CD8-positive, alpha-beta memory T cell (primary cell): ENCODE measurements around the gene PLP1. TPM values are rescaled to one million over a fixed set of nuclear protein-coding genes. Genes with fewer than 3 reads are reported as not detected.
"Not testable (repeated sequence)": the region's sequence is repeated elsewhere in the genome, so short reads cannot be mapped to it uniquely, and the experiment has no call there.

Experiments
- CTCF ChIA-PET: fragments of 350-600 bp; sonication (Branson Sonifier 250); formaldehyde crosslinking; loops from one replicate; lab custom pipeline; 2021; ENCODE audit warnings: antibody characterized with exemption; lab: Charles Lee
- POLR2A ChIA-PET: fragments of 350-600 bp; sonication (Branson Sonifier 250); formaldehyde crosslinking; loops from one replicate; lab custom pipeline; 2021; ENCODE audit warnings: antibody characterized with exemption; lab: Charles Lee
- DNase-seq, 5 donors: peaks; one replicate each; pipeline versions ENCODE4 v3.0.0 to v3.0.0-alpha.2; 2020 to 2022; ENCODE audit warnings: mixed read lengths in 1 of 5
- H3K27ac ChIP-seq: one replicate; pipeline ENCODE4 v1.7.0; 2013; ENCODE audit warnings: low read depth, mild to moderate bottlenecking, low read length, moderate library complexity
- H3K27me3 ChIP-seq: 2 replicates; pipeline ENCODE4 v1.7.0; 2013; ENCODE audit warnings: low read length, mild to moderate bottlenecking; ENCODE audit not compliant: insufficient read depth, poor library complexity, severe bottlenecking
- H3K36me3 ChIP-seq: 2 replicates; pipeline ENCODE4 v1.7.0; 2013; ENCODE audit warnings: mild to moderate bottlenecking, low read length, moderate library complexity; ENCODE audit not compliant: insufficient read depth
- H3K4me1 ChIP-seq: 2 replicates; pipeline ENCODE4 v1.7.0; 2013; ENCODE audit warnings: mild to moderate bottlenecking, low read length, moderate library complexity; ENCODE audit not compliant: insufficient read depth
- H3K4me3 ChIP-seq: 2 replicates; pipeline ENCODE4 v1.7.0; 2013; ENCODE audit warnings: mild to moderate bottlenecking, low read length
- H3K9me3 ChIP-seq: 2 replicates; pipeline ENCODE4 v1.7.0; 2013; ENCODE audit warnings: mild to moderate bottlenecking, low read length
- H3K27ac Mint-ChIP-seq, 8 donors: one replicate each; pipeline ENCODE4 v1.8.0; 2020 to 2021; ENCODE audit warnings: mixed read lengths in 8 of 8, mild to moderate bottlenecking in 6 of 8, inconsistent platforms in 3 of 8, moderate library complexity in 3 of 8
- H3K27me3 Mint-ChIP-seq, 2 donors: one replicate each; pipeline ENCODE4 v1.8.0; 2020 to 2021; ENCODE audit warnings: mixed read lengths in 2 of 2, mild to moderate bottlenecking in 1 of 2, moderate library complexity in 1 of 2
- H3K36me3 Mint-ChIP-seq, 3 donors: one replicate each; pipeline ENCODE4 v1.8.0; 2020 to 2021; ENCODE audit warnings: mixed read lengths in 3 of 3, inconsistent platforms in 1 of 3, mild to moderate bottlenecking in 1 of 3
- H3K4me1 Mint-ChIP-seq, 3 donors: one replicate each; pipeline ENCODE4 v1.8.0; 2020 to 2021; ENCODE audit warnings: mixed read lengths in 3 of 3, inconsistent platforms in 1 of 3, mild to moderate bottlenecking in 1 of 3
- H3K4me3 Mint-ChIP-seq, 7 donors: one replicate each; pipeline ENCODE4 v1.8.0; 2020 to 2021; ENCODE audit warnings: mixed read lengths in 7 of 7, mild to moderate bottlenecking in 6 of 7, moderate library complexity in 4 of 7, inconsistent platforms in 2 of 7
- H3K9me3 Mint-ChIP-seq, 5 donors: one replicate each; pipeline ENCODE4 v1.8.0; 2020 to 2022; ENCODE audit warnings: mixed read lengths in 5 of 5, mild to moderate bottlenecking in 3 of 5, moderate library complexity in 2 of 5, inconsistent platforms in 1 of 5
- polyA plus RNA-seq: library from polyadenylated mRNA; unstranded; fragments of 300-500 nt; fragmentation: Illumina TruSeq; gene quantifications from one replicate; pipeline ENCODE4 v1.2.3, GENCODE V29; 2021
- total RNA-seq, 2 experiments: library from RNA; stranded (reverse); gene quantifications; one replicate each; pipeline ENCODE4 v1.2.3, GENCODE V29; 2021

Gene PLP1
- total and polyA plus RNA-seq, 3 experiments from 2014 or later, result not detected

GRCh38 chrX:103739421-103739820 is 37.2 kb upstream of the PLP1 start:
- Histone ChIP-seq H3K27me3 (no peaks in the 10 kb centered on the region), H3K4me3 (no peak overlapping the region), H3K4me1 (no peaks in the 10 kb centered on the region), H3K36me3 (no peaks in the 10 kb centered on the region), H3K27ac (no peak overlapping the region), H3K9me3 (no peaks in the 10 kb centered on the region)
- Mint-ChIP-seq H3K27me3 (peaks cover 0 to 10% of the 10 kb centered on the region in 2 donors), H3K36me3 (no peaks in the 10 kb centered on the region), H3K9me3 (no peaks in the 10 kb centered on the region), H3K4me1 (no peaks in the 10 kb centered on the region), H3K27ac (no peak overlapping the region), H3K4me3 (no peak overlapping the region)
- ChIA-PET CTCF (no interaction called here), POLR2A (no interaction called here)
- DNase-seq, result no peak

- no peak for DNase-seq
- Histone ChIP-seq H3K4me3 (no peak overlapping the region), H3K27ac (no peak overlapping the region), H3K4me1 (no peaks in the 10 kb centered on the region), H3K27me3 (no peaks in the 10 kb centered on the region), H3K36me3 (no peaks in the 10 kb centered on the region), H3K9me3 (no peaks in the 10 kb centered on the region)
- Mint-ChIP-seq H3K4me3 (no peak overlapping the region), H3K4me1 (no peaks in the 10 kb centered on the region), H3K36me3 (no peaks in the 10 kb centered on the region), H3K27me3 (peaks cover 0 to 5% of the 10 kb centered on the region in 2 donors), H3K9me3 (no peaks in the 10 kb centered on the region), H3K27ac (peak overlapping the region in 1 of 8 donors; percentile 39)
- CTCF ChIA-PET, result no interaction called here
- POLR2A ChIA-PET, result no interaction called here
Observed at GRCh38 chrX:103741879-103742278, 34.8 kb upstream of the PLP1 start.

GRCh38 chrX:103742339-103742738 is 34.3 kb upstream of the PLP1 start:
- peaks cover 0 to 3% of the 10 kb centered on the region in 2 donors for H3K27me3 Mint-ChIP-seq
- no peaks in the 10 kb centered on the region for H3K9me3 ChIP-seq
- no peak for DNase-seq
- no peak overlapping the region for H3K27ac Mint-ChIP-seq
- POLR2A ChIA-PET, result no interaction called here
- no peaks in the 10 kb centered on the region for H3K9me3 Mint-ChIP-seq
- no peaks in the 10 kb centered on the region for H3K27me3 ChIP-seq
- H3K36me3 ChIP-seq, result no peaks in the 10 kb centered on the region
- H3K27ac ChIP-seq, result no peak overlapping the region
- no peak overlapping the region for H3K4me3 Mint-ChIP-seq
- no peaks in the 10 kb centered on the region for H3K36me3 Mint-ChIP-seq
- no peaks in the 10 kb centered on the region for H3K4me1 Mint-ChIP-seq
- CTCF ChIA-PET, result no interaction called here
- no peaks in the 10 kb centered on the region for H3K4me1 ChIP-seq
- no peak overlapping the region for H3K4me3 ChIP-seq

- Histone ChIP-seq H3K9me3 (no peaks in the 10 kb centered on the region), H3K27ac (no peak overlapping the region), H3K36me3 (no peaks in the 10 kb centered on the region), H3K27me3 (no peaks in the 10 kb centered on the region), H3K4me3 (no peak overlapping the region), H3K4me1 (no peaks in the 10 kb centered on the region)
- H3K27me3 Mint-ChIP-seq, result peaks cover 5 to 8% of the 10 kb centered on the region in 2 donors
- no peaks in the 10 kb centered on the region for H3K4me1 Mint-ChIP-seq
- POLR2A ChIA-PET, result no interaction called here
- H3K27ac Mint-ChIP-seq, result no peak overlapping the region
- no peaks in the 10 kb centered on the region for H3K36me3 Mint-ChIP-seq
- H3K4me3 Mint-ChIP-seq, result no peak overlapping the region
- CTCF ChIA-PET, result no interaction called here
- H3K9me3 Mint-ChIP-seq, result no peaks in the 10 kb centered on the region
- no peak for DNase-seq
Observed at GRCh38 chrX:103747163-103747562, 29.5 kb upstream of the PLP1 start.

GRCh38 chrX:103754401-103754800 is 22.2 kb upstream of the PLP1 start:
- Histone ChIP-seq H3K4me1 (no peaks in the 10 kb centered on the region), H3K4me3 (no peak overlapping the region), H3K27ac (no peak overlapping the region), H3K9me3 (no peaks in the 10 kb centered on the region), H3K27me3 (no peaks in the 10 kb centered on the region), H3K36me3 (no peaks in the 10 kb centered on the region)
- Mint-ChIP-seq H3K4me3 (no peak overlapping the region), H3K4me1 (no peaks in the 10 kb centered on the region), H3K36me3 (peaks cover 0 to 5% (median 0%) of the 10 kb centered on the region in 3 donors), H3K9me3 (peaks cover 0 to 5% (median 3%) of the 10 kb centered on the region in 5 donors), H3K27ac (no peak overlapping the region), H3K27me3 (peaks cover 0 to 2% of the 10 kb centered on the region in 2 donors)
- POLR2A ChIA-PET, result no interaction called here
- CTCF ChIA-PET, result no interaction called here
- DNase-seq, result no peak

GRCh38 chrX:103756736-103757135 is 19.9 kb upstream of the PLP1 start:
- Mint-ChIP-seq H3K36me3 (peaks cover 0 to 8% (median 0%) of the 10 kb centered on the region in 3 donors), H3K4me3 (peak overlapping the region in 1 of 7 donors; percentile 18)

GRCh38 chrX:103758555-103758954 is 18.1 kb upstream of the PLP1 start:
- no peaks in the 10 kb centered on the region for H3K27me3 ChIP-seq
- peaks cover 0 to 5% (median 3%) of the 10 kb centered on the region in 5 donors for H3K9me3 Mint-ChIP-seq
- ChIA-PET POLR2A (no interaction called here), CTCF (no interaction called here)
- no peaks in the 10 kb centered on the region for H3K4me1 Mint-ChIP-seq
- DNase-seq, result no peak
- H3K27me3 Mint-ChIP-seq, result peaks cover 0 to 6% of the 10 kb centered on the region in 2 donors
- no peaks in the 10 kb centered on the region for H3K36me3 ChIP-seq
- no peaks in the 10 kb centered on the region for H3K9me3 ChIP-seq
- H3K4me1 ChIP-seq, result no peaks in the 10 kb centered on the region
- H3K27ac ChIP-seq, result no peak overlapping the region
- no peak overlapping the region for H3K4me3 Mint-ChIP-seq
- H3K4me3 ChIP-seq, result no peak overlapping the region
- peaks cover 0 to 8% (median 0%) of the 10 kb centered on the region in 3 donors for H3K36me3 Mint-ChIP-seq
- H3K27ac Mint-ChIP-seq, result no peak overlapping the region

More at GRCh38 chrX:103756736-103757135, 19.9 kb upstream of the PLP1 start:
- H3K9me3 Mint-ChIP-seq, result peaks cover 0 to 5% (median 3%) of the 10 kb centered on the region in 5 donors
- peak overlapping the region in 1 of 8 donors; percentile 19 for H3K27ac Mint-ChIP-seq
- Histone ChIP-seq H3K4me3 (no peak overlapping the region), H3K36me3 (no peaks in the 10 kb centered on the region), H3K27ac (no peak overlapping the region), H3K4me1 (no peaks in the 10 kb centered on the region), H3K9me3 (no peaks in the 10 kb centered on the region), H3K27me3 (no peaks in the 10 kb centered on the region)
- H3K4me1 Mint-ChIP-seq, result no peaks in the 10 kb centered on the region
- ChIA-PET POLR2A (no interaction called here), CTCF (no interaction called here)
- DNase-seq, result no peak
- no peaks in the 10 kb centered on the region for H3K27me3 Mint-ChIP-seq

- H3K4me3 ChIP-seq, H3K9me3 Mint-ChIP-seq, H3K27ac Mint-ChIP-seq, H3K27me3 ChIP-seq, H3K9me3 ChIP-seq, H3K36me3 Mint-ChIP-seq, H3K4me1 Mint-ChIP-seq, CTCF ChIA-PET, H3K4me3 Mint-ChIP-seq, H3K27me3 Mint-ChIP-seq, DNase-seq, H3K27ac ChIP-seq, H3K4me1 ChIP-seq, H3K36me3 ChIP-seq, POLR2A ChIA-PET: not testable (repeated sequence)
Observed at GRCh38 chrX:103763541-103763940, 13.1 kb upstream of the PLP1 start.
